Endodermal cell (in vitro differentiated cells): ENCODE data around the gene ERAL1. TPM values are rescaled to one million over a fixed set of nuclear protein-coding genes. Genes with fewer than 3 reads are reported as not detected.
"Not testable (repeated sequence)": the region's sequence is repeated elsewhere in the genome, so short reads cannot be mapped to it uniquely, and the experiment has no call there.

ENCODE experiments used
- DNase-seq: peaks from one replicate; pipeline ENCODE4 v3.0.0-alpha.2; 2017
- H3K27ac ChIP-seq: 2 replicates; pipeline ENCODE4 v1.5.1; 2013; ENCODE audit warnings: mild to moderate bottlenecking, low read depth, low read length, moderate library complexity
- H3K27me3 ChIP-seq: 2 replicates; pipeline ENCODE4 v1.6.1; 2013; ENCODE audit warnings: mild to moderate bottlenecking, low read length, moderate library complexity; ENCODE audit not compliant: insufficient read depth, control insufficient read depth, poor library complexity, severe bottlenecking
- H3K36me3 ChIP-seq: 2 replicates; pipeline ENCODE4 v1.7.0; 2013; ENCODE audit warnings: mild to moderate bottlenecking, low read length, moderate library complexity; ENCODE audit not compliant: control insufficient read depth, insufficient read depth
- H3K4me1 ChIP-seq: one replicate; pipeline ENCODE4 v1.7.0; 2013; ENCODE audit warnings: low read length; ENCODE audit not compliant: control insufficient read depth, insufficient read depth
- H3K4me3 ChIP-seq: 2 replicates; pipeline ENCODE4 v1.5.1; 2013; ENCODE audit warnings: mild to moderate bottlenecking, low read length, moderate library complexity
- H3K9ac ChIP-seq: 2 replicates; pipeline ENCODE4 v1.6.1; 2013; ENCODE audit warnings: mild to moderate bottlenecking, low read length, moderate library complexity; ENCODE audit not compliant: poor library complexity, severe bottlenecking; ENCODE audit errors: extremely low read depth
- H3K9me3 ChIP-seq: 2 replicates; pipeline ENCODE4 v1.6.1; 2013; ENCODE audit warnings: mild to moderate bottlenecking, low read length, moderate library complexity; ENCODE audit not compliant: control insufficient read depth
- H3K27ac Mint-ChIP-seq: 2 replicates; pipeline ENCODE4 v1.8.0; 2020; ENCODE audit warnings: mixed read lengths
- H3K27me3 Mint-ChIP-seq: 2 replicates; pipeline ENCODE4 v1.8.0; 2021; ENCODE audit warnings: mild to moderate bottlenecking, mixed read lengths; ENCODE audit not compliant: insufficient read depth
- H3K36me3 Mint-ChIP-seq: 2 replicates; pipeline ENCODE4 v1.8.0; 2020; ENCODE audit warnings: low read depth, mixed read lengths
- H3K4me1 Mint-ChIP-seq: 2 replicates; pipeline ENCODE4 v1.8.0; 2020; ENCODE audit warnings: mixed read lengths
- H3K4me3 Mint-ChIP-seq: 2 replicates; pipeline ENCODE4 v1.8.0; 2020; ENCODE audit warnings: mild to moderate bottlenecking, moderate library complexity, mixed read lengths
- H3K9me3 Mint-ChIP-seq: 2 replicates; pipeline ENCODE4 v1.8.0; 2020; ENCODE audit warnings: mild to moderate bottlenecking, mixed read lengths
- WGBS, 2 experiments: methylation state at CpG; one replicate each; pipeline versions ENCODE4 v1.1.5 to v1.1.7; 2013; ENCODE audit warnings: missing lambda C conversion rate in 2 of 2, mixed read lengths in 1 of 2; ENCODE audit not compliant: insufficient coverage in 1 of 2, insufficient read length in 1 of 2; 5-methylcytosine and 5-hydroxymethylcytosine counted together
- total RNA-seq, 2 donors: library from RNA; stranded (reverse); fragmentation: NEBNext Ultra II Directional in 1 of 2; extraction: Animal tissue kit (Norgen Biotek cat#: 25700) in 1 of 2; gene quantifications; 2 replicates in 1 of 2; 3 replicates in 1 of 2; pipeline ENCODE4 v1.2.1, GENCODE V29; 2021
- TF ChIP-seq, protein P1 (sequence below): fragments of 200-600 bp; sonication (generic); conservative IDR thresholded peaks from 2 replicates; pipeline ENCODE4 v1.5.0; 2021; ENCODE audit warnings: antibody characterized with exemption, mild to moderate bottlenecking

ERAL1 gene
- total RNA-seq, 2 donors from 2014 or later = 54.2 to 60.9 TPM

DNA sequence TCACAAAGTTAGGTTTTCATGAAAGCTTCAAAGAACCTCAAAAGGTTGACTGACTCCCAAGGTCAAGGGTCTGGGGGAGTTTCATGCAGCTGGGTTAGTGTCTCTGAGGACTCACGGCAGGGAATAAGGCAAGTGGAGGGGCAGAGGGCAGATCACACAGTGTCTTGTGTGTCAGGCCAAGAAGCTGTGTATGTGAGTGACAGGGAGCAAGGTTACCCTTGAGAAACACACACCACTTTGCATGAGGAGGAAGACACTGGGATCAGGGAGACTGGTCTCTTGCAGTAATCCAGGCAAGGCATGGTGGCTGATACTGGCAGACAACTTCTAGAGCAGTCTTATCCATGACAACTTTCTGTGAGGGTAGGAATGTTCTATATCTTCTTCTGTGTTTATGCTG is 36.4 kb downstream of the ERAL1 start:
- Mint-ChIP-seq H3K4me3 (no peak overlapping the region), H3K27ac (no peak overlapping the region), H3K4me1 (peaks cover 6% of the 10 kb centered on the region), H3K9me3 (no peaks in the 10 kb centered on the region), H3K27me3 (no peaks in the 10 kb centered on the region), H3K36me3 (peaks cover 32% of the 10 kb centered on the region)
- no peak for DNase-seq
- H3K27me3 ChIP-seq = no peaks in the 10 kb centered on the region
- H3K9me3 ChIP-seq = no peaks in the 10 kb centered on the region
- TF ChIP-seq, protein P1, sequence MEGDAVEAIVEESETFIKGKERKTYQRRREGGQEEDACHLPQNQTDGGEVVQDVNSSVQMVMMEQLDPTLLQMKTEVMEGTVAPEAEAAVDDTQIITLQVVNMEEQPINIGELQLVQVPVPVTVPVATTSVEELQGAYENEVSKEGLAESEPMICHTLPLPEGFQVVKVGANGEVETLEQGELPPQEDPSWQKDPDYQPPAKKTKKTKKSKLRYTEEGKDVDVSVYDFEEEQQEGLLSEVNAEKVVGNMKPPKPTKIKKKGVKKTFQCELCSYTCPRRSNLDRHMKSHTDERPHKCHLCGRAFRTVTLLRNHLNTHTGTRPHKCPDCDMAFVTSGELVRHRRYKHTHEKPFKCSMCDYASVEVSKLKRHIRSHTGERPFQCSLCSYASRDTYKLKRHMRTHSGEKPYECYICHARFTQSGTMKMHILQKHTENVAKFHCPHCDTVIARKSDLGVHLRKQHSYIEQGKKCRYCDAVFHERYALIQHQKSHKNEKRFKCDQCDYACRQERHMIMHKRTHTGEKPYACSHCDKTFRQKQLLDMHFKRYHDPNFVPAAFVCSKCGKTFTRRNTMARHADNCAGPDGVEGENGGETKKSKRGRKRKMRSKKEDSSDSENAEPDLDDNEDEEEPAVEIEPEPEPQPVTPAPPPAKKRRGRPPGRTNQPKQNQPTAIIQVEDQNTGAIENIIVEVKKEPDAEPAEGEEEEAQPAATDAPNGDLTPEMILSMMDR = no peak
- H3K36me3 ChIP-seq = peaks cover 46% of the 10 kb centered on the region
- 83 to 88% methylated on average over 1 of the region's 1 CpG for WGBS, 2 experiments
- H3K4me1 ChIP-seq = no peaks in the 10 kb centered on the region
- H3K27ac ChIP-seq = no peak overlapping the region
- H3K9ac ChIP-seq = no peak overlapping the region
- H3K4me3 ChIP-seq = no peak overlapping the region

DNA sequence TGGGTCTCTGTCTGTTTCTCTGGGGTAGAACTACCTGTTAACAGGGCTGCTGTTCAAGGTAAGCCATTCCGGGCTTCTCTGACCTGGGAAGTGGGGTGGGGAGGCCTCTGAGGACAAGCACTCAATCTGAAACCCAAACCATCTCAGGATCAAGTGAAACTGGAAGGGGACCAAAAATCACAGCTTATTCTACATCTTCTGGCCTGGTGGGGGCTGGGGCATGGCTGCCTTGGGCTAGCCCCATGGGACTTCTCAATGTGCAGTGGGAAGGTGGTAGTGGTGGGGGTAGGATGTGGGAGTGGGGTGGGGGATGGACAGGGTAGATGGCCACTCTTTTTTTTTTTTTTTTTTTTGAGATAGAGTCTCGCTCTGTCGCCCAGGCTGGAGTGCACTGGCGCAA is 37.2 kb downstream of the ERAL1 start:
- Mint-ChIP-seq H3K9me3 (no peaks in the 10 kb centered on the region), H3K27me3 (no peaks in the 10 kb centered on the region), H3K4me3 (no peak overlapping the region), H3K27ac (no peak overlapping the region), H3K36me3 (peaks cover 32% of the 10 kb centered on the region), H3K4me1 (peaks cover 13% of the 10 kb centered on the region)
- Histone ChIP-seq H3K36me3 (peaks cover 43% of the 10 kb centered on the region), H3K9ac (no peak overlapping the region), H3K4me1 (no peaks in the 10 kb centered on the region), H3K27me3 (no peaks in the 10 kb centered on the region), H3K4me3 (no peak overlapping the region), H3K9me3 (no peaks in the 10 kb centered on the region), H3K27ac (no peak overlapping the region)
- TF ChIP-seq, protein P1 = no peak
- DNase-seq = no peak
- WGBS, 2 experiments = 96% methylated on average over 4 of the region's 4 CpGs; no CpG with 5 or more reads in 1 of the 2 experiments

DNA sequence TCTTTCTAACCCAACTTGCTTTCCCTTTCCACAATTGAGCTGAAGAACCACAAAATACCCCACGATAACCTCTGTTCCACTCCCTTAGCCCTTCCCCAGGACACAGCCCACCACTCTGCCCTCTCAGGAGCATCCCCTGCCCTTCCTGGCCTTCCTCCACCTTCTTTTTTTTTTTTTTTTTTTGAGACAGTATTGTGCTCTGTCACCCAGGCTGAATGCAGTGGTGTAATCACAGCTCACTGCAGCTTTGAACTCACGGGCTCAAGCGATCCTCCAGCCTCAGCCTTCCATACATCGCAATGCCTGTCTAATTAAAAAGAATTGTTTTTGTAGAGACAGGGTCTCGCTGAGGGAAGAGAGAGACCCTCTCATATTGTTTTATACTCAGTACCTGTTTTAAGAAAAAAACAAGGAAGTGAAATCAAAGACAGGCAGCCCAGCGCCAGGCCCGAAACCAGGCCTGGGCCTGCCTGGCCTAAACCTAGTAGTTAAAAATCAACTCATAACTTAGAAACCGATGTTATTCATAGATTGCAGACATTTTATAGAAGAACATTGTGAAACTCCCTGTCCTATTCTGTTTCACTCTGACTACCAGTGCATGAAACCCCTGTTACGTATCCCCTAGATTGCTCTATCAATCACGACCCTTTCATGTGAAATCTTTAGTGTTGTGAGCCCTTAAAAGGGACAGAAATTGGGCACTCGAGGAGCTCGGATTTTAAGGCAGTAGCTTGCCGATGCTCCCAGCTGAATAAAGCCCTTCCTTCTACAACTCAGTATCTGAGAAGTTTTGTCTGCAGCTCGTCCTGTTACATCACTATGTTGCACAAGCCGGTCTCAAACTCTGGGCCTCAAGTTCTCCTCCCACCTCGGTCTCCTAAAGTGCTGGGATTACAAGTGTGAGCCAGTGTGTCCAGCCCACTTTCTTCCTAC is 38.7 kb downstream of the ERAL1 start:
- H3K27ac Mint-ChIP-seq, H3K9me3 ChIP-seq, H3K27me3 Mint-ChIP-seq, H3K9ac ChIP-seq, DNase-seq, H3K9me3 Mint-ChIP-seq, H3K4me3 ChIP-seq, H3K27ac ChIP-seq, H3K4me3 Mint-ChIP-seq, H3K4me1 ChIP-seq, H3K27me3 ChIP-seq: not testable (repeated sequence)
- H3K36me3 ChIP-seq = peaks cover 35% of the 10 kb centered on the region
- WGBS, 2 experiments = 92 to 95% methylated on average over 10 to 12 of the region's 16 CpGs
- peaks cover 32% of the 10 kb centered on the region for H3K36me3 Mint-ChIP-seq
- peaks cover 13% of the 10 kb centered on the region for H3K4me1 Mint-ChIP-seq
